GM12864 (cell line): Measurements from ENCODE around the gene OTP.

ENCODE experiments used
- DNase-seq: peaks from one replicate; pipeline ENCODE4 v3.0.0-alpha.2; 2011; ENCODE audit warnings: low read depth
- H3K4me3 ChIP-seq: 2 replicates; pipeline ENCODE4 v1.5.1; 2011; ENCODE audit warnings: mild to moderate bottlenecking, low read depth, low read length, control low read depth
- TF ChIP-seq, protein P1 (sequence below): IDR thresholded peaks from 2 replicates; pipeline ENCODE4 v1.5.1; 2011; ENCODE audit warnings: low read depth, mild to moderate bottlenecking, moderate library complexity, low read length, control low read depth, inconsistent platforms; ENCODE audit errors: missing control alignments

The OTP gene

DNA sequence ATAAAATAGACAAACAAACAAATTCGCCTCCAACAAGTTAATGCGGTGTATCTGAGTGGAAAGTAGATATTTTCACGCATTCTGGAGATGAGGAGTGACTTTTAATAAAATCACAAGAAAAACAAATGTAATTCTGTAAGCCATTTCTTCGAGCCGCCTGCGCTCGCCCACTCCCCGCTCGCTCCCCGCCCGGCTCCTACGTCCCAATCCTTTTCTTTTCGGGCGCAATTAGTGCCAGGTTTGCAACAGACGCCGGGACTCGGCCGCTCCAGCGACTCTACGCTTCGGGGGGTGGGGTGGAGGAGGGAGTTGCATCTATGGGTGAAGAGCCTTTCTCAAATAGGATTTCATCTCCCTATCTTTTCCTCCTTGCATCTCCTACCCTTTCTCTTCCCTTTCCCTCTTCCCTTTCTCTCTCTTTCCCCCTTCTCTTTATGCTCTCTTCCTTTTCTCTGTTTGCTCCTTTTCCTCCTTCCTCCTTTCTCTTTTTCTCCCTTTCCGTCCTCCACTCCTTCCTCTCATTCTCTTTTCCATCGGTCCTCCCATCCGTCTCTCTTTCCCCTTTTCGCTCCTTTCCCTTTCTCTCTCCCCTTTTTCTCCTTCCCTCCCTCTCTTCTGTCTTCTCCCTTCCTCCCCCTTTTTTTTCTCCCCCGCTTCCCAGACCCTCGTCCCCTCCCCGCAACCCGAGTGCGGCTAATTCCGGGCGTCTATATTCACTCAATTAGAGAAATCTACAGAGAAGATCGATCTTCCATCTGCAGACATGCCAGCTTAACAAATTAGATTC, 6.1 kb upstream of the OTP start:
- H3K4me3 ChIP-seq: no peak overlapping the region
- TF ChIP-seq, protein P1, sequence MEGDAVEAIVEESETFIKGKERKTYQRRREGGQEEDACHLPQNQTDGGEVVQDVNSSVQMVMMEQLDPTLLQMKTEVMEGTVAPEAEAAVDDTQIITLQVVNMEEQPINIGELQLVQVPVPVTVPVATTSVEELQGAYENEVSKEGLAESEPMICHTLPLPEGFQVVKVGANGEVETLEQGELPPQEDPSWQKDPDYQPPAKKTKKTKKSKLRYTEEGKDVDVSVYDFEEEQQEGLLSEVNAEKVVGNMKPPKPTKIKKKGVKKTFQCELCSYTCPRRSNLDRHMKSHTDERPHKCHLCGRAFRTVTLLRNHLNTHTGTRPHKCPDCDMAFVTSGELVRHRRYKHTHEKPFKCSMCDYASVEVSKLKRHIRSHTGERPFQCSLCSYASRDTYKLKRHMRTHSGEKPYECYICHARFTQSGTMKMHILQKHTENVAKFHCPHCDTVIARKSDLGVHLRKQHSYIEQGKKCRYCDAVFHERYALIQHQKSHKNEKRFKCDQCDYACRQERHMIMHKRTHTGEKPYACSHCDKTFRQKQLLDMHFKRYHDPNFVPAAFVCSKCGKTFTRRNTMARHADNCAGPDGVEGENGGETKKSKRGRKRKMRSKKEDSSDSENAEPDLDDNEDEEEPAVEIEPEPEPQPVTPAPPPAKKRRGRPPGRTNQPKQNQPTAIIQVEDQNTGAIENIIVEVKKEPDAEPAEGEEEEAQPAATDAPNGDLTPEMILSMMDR: no peak
- DNase-seq: no peak

DNA sequence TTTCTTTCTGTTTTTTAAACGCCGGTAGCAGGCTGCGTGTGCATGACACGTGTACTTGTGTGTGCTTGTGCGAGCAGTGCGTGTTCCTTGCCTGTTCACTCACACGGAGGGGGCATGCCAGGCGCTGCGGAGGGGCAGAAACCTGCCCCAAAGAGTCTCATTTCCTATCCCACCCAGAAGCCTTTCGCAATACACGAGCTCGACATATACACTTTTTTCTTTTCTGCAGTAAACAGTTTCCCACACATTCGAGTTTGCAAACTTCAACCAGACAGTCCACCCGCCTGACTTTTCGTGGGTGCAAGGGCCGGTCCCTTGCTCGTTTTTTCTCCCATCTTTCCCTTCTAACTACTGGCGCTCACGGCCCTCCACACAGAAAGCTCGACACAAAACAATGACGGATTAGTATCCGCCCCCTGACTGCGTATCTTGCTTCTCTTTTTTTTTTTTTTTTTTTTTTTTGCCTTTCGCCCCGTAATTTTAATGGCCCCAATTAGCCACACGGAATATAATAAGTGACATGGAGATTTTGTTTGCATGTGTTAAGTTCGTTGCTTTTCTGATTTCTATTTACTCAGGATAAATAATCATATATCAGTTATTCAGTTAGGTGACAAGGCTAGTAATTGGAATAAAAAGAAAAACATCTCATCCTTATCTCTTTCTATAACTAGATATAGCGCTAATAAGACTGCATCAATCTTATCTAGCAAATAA, 5.3 kb upstream of the OTP start:
- DNase-seq: no peak
- no peak overlapping the region for H3K4me3 ChIP-seq
- TF ChIP-seq, protein P1: no peak

DNA sequence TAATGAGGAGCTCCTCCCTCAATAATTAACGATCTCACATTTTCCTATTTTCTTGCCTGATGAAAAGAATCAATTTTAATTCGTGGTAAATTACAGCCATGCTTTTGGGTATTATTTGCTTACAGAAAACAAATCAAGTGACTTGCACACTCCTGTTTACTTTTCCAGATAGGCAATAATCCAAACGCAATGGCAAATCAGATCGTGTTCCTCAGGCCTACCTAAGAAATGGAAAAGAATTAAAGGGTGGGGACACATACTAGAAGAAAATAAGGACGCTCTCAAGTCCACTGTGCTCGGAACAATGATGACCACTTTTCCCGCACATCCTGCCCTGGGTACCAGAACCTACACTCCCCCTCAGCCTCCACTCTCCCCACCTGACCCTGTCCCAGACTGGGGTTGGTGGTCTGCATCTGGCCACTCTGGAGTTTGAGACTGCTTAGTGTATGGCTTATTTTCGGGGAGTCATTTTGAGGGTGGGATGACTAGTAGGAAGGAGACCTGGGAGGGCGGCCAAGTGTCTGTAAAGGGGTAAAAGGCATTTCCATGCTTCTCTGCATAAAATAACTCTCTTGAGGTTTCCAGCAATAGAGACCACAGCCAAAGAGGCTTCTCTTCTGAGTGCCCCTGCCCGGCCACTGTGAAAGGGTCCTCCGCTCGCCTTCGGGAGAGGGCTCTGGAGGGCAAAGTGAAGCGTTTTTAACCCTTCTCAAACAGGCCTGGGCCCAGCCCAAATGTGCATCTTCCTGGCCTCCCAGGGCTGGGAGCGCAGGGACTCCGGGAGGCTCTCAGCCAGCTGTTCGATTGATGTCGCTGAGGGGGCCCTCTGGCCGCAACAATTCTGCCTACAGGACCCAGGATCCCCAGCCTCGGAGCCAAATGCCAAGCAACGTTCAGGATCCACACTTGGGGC, 4.5 kb upstream of the OTP start:
- DNase-seq: no peak
- no peak overlapping the region for H3K4me3 ChIP-seq
- TF ChIP-seq, protein P1: no peak

DNA sequence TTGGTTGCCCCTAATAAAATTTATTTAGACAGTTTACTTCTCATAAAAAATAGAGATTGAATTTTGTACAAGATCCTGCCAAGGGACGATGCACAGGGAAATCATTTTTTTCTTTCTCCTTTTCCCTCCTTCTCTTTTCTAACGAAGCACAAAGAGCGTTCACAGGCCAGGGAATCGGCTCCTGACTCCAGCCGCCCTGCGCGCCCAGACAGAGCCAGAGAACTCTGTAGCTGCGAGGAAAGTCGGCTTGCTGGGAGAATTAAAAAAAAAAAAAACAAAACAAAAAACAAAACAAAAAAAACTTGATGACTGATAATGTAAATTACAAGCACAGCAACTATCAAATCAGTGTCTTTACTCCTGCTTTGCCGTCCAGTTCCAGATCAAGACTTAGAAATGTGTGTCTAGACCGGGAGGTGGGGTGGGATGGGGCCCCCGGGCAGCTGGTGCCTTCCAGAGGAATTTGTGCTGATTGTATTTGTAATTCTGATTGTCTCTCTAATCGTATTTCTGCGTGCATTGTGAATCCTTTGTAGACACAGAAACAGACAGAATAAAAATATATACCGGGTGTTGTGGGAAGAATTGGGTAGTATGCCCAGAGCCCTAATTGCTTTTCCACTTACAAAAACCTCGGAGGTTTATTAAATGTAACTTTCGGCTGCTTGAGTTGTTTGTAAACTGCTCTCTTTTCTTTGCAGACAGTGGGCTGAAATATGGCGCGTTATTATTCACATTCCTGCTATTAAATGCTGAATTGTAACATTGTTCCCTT, 3.6 kb upstream of the OTP start:
- no peak overlapping the region for H3K4me3 ChIP-seq
- TF ChIP-seq, protein P1: no peak
- no peak for DNase-seq

DNA sequence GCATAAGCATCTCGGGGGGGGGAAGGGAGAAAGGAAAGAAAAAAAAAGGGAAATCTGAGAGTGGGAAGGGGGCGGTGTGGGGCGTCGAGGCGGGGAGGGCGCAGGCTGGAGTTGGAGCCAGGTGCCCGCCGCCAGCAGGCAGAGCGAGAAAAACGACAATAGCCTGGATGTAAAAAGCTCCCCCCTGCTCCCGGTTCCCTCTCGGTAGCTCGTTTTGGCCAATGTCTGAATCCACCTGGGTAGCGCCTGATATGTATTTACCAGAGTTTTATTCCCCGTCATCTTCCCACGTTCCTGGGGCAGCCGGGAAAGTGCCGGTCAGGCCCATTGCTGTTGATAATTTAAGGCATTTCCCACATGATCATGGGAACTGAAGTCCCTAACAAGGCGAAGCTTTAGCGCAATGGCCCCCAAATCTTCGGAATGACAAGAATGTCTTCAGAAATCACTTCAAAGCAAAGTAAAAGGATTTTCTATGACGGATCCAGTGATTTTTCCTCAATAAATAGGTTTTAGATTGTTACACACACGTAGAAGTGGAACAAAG, 3.0 kb upstream of the OTP start:
- no peak for DNase-seq
- TF ChIP-seq, protein P1: no peak
- no peak overlapping the region for H3K4me3 ChIP-seq
